ENCODE data around the gene ATP6V0A1.

The ATP6V0A1 gene

DNA sequence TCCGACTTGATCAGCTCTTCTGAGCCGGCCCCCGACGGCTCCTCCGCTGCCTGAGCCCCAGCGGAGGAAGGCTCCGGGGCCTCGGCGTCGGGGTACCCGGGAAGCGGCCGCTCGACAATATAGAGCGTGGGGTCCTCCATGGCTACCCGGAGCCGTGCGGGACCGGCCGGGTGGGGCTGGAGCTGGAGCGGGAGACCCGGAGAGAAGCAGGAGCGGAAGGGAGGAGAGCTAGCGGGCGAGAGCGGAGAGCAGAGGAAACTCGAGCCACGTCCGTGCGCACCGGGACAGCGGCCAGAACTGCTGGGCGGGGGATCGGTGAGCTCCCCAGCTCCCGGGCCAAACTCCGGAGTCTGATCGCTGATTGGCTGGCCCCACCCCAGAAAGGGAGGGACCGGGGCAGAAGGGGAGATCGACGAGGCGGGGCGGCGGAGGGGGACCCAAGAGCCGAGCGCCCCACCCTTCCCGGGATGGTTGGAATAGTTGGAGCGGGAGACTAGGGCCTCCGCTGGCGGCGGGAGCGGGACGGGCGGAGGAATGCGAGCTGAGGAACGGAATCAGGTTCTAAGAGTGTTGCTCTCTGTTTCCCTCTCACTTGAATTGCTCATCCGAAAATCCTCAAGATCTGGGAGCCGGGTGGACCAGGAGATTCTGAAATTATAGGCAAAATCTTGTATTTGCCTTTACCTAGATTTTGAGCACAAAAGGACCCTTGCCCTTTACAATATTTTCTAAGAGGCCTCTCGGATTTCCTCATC, 35.5 kb upstream of the ATP6V0A1 start, which contains the start of gene CAVIN1:
Gene CAVIN1 (minus strand): TSS at position 299 of the 755 bp plus-strand sequence. CDS start 159 bp downstream, at position 140.
- H3K4me3 ChIP-seq (ENCODE audit: low read depth, low read length): peak within 1 kb of the TSS; percentile 99
- in situ Hi-C loops (cut with HindIII; ENCODE audit: low sequenced_read_pairs): no loop called here
- TF ChIP-seq, protein P1, sequence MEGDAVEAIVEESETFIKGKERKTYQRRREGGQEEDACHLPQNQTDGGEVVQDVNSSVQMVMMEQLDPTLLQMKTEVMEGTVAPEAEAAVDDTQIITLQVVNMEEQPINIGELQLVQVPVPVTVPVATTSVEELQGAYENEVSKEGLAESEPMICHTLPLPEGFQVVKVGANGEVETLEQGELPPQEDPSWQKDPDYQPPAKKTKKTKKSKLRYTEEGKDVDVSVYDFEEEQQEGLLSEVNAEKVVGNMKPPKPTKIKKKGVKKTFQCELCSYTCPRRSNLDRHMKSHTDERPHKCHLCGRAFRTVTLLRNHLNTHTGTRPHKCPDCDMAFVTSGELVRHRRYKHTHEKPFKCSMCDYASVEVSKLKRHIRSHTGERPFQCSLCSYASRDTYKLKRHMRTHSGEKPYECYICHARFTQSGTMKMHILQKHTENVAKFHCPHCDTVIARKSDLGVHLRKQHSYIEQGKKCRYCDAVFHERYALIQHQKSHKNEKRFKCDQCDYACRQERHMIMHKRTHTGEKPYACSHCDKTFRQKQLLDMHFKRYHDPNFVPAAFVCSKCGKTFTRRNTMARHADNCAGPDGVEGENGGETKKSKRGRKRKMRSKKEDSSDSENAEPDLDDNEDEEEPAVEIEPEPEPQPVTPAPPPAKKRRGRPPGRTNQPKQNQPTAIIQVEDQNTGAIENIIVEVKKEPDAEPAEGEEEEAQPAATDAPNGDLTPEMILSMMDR (IDR thresholded peaks at IDR 0.05; ENCODE audit: low read depth, low read length): no peak
- DNase-seq (ENCODE audit: low read depth, low spot score): peak; percentile 99

DNA sequence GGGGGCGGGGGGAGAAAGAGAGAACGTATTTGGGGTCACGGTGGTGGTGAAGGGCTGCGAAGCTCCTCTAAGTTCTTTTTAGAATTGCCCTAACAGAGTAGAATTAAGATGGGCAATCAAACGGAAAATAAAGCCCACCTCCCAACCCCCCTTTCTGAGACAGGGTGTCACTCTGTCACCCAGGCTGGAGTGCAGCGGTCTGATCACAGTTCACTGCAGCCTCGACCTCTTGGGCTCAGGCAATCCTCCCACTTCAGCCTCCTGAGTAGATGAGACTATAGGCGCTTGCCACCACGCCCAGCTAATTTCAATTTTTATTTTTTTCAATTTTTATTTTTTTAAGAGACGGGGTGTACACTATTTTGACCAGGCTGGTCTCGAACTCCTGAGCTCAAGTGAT, 34.9 kb upstream of the ATP6V0A1 start:
- TF ChIP-seq, protein P1 (IDR thresholded peaks at IDR 0.05; ENCODE audit: low read depth, low read length): no peak
- no peak for DNase-seq (ENCODE audit: low read depth, low spot score)
- in situ Hi-C loops (cut with HindIII; ENCODE audit: low sequenced_read_pairs): no loop called here
- peak overlapping the region; percentile 99 for H3K4me3 ChIP-seq (ENCODE audit: low read depth, low read length)

DNA sequence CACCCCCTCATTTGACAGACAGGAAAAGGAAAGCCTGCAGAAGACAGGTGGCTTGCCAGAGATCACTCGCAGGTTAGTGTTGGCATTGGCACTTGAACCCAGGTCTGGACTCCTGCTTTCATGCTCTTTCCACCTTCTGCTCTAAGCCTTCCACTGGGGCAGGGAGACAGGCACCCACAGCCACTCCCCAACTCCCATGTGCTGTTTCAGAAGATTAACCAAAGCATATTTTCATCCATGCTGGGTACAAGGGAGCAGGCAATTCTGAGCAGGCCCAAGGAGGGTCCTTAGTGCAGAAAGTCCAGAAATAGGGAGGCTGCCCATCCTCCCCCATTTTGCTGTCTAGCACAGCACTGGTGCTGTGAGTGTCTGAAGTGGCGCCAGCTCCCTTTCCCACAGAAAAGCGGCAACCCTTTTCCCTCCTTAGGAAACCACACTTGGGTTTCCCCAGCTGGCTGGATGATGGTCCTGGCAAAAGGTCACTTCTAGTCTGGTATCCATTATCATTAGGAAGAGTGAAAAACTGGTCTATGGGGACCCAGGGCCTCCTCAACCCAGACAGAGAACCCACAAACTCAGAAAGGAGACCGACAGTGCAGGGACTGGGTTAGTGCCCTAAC, 33.6 kb upstream of the ATP6V0A1 start:
- DNase-seq (ENCODE audit: low read depth, low spot score): no peak
- H3K4me3 ChIP-seq (ENCODE audit: low read depth, low read length): no peak overlapping the region
- TF ChIP-seq, protein P1 (IDR thresholded peaks at IDR 0.05; ENCODE audit: low read depth, low read length): no peak
- in situ Hi-C loops (cut with HindIII; ENCODE audit: low sequenced_read_pairs): no loop called here

DNA sequence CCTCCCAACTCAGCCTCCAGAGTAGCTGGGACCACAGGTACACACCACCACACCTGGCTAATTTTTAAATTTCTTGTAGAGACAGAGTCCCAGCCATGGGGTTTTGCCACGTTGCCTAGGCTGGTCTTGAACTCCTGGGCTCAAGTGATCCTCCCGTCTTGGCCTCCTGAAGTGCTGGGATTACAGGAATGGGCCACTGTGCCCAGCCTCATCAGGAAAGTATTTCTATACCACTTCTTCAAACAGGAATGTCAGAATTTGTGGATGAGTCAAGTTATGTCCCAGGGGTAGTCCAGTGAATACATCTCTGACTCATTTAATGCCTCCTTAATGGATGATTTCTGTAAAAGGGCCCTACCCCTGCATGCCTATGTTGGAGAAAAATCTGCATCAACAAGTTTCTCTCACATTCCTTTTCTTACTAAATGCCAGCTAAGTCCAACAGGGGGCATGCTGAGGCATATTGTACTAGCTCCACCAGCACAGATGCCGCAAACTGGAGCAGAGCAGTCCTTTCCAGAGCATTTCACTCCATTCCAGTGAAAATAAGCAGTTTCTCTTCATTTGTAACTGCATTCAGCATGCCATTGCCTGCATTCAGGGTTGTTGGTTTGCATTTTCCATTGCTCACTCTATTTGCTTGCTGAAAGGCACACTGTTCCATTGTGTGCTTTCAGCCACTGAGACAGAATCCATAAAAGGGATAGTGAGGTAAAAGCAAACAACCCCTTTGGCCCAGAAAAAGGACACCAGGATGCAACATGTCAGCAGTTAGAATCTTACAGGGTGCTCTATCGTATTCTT, 30.3 kb upstream of the ATP6V0A1 start:
- DNase-seq (ENCODE audit: low read depth, low spot score): peak; percentile 97
- H3K4me3 ChIP-seq (ENCODE audit: low read depth, low read length): no peak overlapping the region
- TF ChIP-seq, protein P1 (IDR thresholded peaks at IDR 0.05; ENCODE audit: low read depth, low read length): peak; percentile 81

DNA sequence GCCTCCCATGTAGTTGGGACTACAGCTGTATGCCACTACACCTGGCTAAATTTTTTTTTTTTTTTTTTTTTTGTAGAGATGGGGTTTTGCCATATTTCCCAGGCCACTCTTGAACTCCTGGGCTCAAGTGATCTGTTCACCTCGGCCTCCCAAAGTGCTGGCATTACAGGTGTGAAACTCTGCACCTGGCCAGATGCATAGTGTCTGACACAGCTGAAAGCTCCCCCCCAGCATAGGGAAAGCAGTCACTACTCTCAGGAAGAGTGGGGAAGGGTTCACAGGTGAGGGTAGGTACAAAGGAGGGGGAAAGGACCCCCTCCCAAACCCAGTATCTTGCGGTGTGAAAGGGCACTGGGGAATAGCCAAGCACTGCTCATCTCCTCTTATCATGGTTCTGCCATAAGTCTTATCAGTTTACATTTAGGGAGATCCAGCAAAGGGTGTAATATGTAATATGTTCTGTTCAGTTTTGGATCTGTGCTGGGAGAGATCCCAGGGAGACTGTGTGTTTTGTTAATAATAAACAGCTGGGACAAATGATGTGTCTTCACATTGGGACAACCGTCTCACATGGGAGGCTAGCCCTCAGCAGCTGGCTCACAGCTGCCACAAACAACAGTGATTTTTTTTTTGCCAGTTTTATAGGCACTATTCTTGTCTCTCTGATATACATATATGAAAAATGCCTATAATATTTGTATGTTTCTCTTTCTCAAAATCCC, 28.8 kb upstream of the ATP6V0A1 start:
- TF ChIP-seq, protein P1 (IDR thresholded peaks at IDR 0.05; ENCODE audit: low read depth, low read length): no peak
- H3K4me3 ChIP-seq (ENCODE audit: low read depth, low read length): no peak overlapping the region
- in situ Hi-C loops (cut with HindIII; ENCODE audit: low sequenced_read_pairs): no loop called here
- DNase-seq (ENCODE audit: low read depth, low spot score): no peak

More for the DNA sequence above, 30.3 kb upstream of the ATP6V0A1 start:
- in situ Hi-C loops (cut with HindIII; ENCODE audit: low sequenced_read_pairs): no loop called here

DNA sequence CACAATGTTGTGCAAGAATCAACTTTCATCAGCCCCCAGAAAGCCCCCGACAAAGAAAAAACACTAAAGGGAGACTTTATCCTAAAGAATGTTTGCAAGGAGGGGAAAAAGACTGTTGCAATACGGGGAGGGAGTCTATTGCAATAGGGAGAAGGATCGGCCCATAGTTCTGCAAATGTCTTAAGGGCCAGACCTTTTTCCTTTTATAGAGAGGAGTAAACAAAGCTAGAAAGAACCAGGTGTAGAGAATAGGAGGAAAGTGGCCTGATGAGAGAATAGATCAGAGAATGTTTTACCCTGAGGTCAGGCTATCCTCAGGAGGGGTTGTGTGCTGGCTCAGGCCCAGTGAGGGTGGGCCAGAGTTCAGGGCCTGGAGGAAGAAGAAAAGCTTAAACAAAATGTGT, 26.9 kb upstream of the ATP6V0A1 start:
- TF ChIP-seq, protein P1 (IDR thresholded peaks at IDR 0.05; ENCODE audit: low read depth, low read length): no peak
- DNase-seq (ENCODE audit: low read depth, low spot score): no peak
- in situ Hi-C loops (cut with HindIII; ENCODE audit: low sequenced_read_pairs): no loop called here
- H3K4me3 ChIP-seq (ENCODE audit: low read depth, low read length): no peak overlapping the region

All from astrocyte of the spinal cord (primary cell).